T-helper 17 cell (primary cell): ENCODE measurements around the gene ADAMTSL2. TPM values are rescaled to one million over a fixed set of nuclear protein-coding genes. Genes with fewer than 3 reads are reported as not detected.

Experiments
- ATAC-seq: fragments of 150-1000 bp; cut with Tn5 transposase; 2 replicates; pipeline ENCODE4 v1.10.0; 2021; ENCODE audit warnings: mild to moderate bottlenecking, moderate library complexity
- DNase-seq, 3 donors: peaks; one replicate each; pipeline versions ENCODE4 v3.0.0 to v3.0.0-alpha.2; 2020 to 2021
- H3K9me3 ChIP-seq: one replicate; pipeline ENCODE4 v1.7.0; 2013; ENCODE audit warnings: low read length, mild to moderate bottlenecking; ENCODE audit not compliant: control insufficient read depth, poor library complexity, severe bottlenecking
- H3K27ac Mint-ChIP-seq: one replicate; pipeline ENCODE4 v1.8.0; 2022; ENCODE audit warnings: mild to moderate bottlenecking, moderate library complexity, mixed read lengths
- H3K27me3 Mint-ChIP-seq: one replicate; pipeline ENCODE4 v1.8.0; 2022; ENCODE audit warnings: mixed read lengths
- H3K36me3 Mint-ChIP-seq: one replicate; pipeline ENCODE4 v1.8.0; 2022; ENCODE audit warnings: low read depth, mixed read lengths
- H3K4me1 Mint-ChIP-seq: one replicate; pipeline ENCODE4 v1.8.0; 2022; ENCODE audit warnings: mild to moderate bottlenecking, mixed read lengths
- H3K4me3 Mint-ChIP-seq: one replicate; pipeline ENCODE4 v1.8.0; 2022; ENCODE audit warnings: mild to moderate bottlenecking, moderate library complexity, mixed read lengths
- total RNA-seq, 4 donors: library from RNA in 2 of 4; stranded (reverse) in 2 of 4; gene quantifications; one replicate each; pipeline ENCODE4 v1.2.3 and lab custom pipeline; 2022 to 2026

Gene ADAMTSL2
- total RNA-seq, 2 donors from 2014 or later, result not detected

- Mint-ChIP-seq H3K4me1 (peaks cover 21% of the 10 kb centered on the region), H3K27me3 (peaks cover 16% of the 10 kb centered on the region), H3K4me3 (no peak overlapping the region), H3K36me3 (no peaks in the 10 kb centered on the region), H3K27ac (no peak overlapping the region)
- no peaks in the 10 kb centered on the region for H3K9me3 ChIP-seq
- DNase-seq, result no peak
- no peak for ATAC-seq
Measured at GRCh38 chr9:133616643-133617405, 82.3 kb downstream of the ADAMTSL2 start.

GRCh38 chr9:133618726-133619125 is 84.2 kb downstream of the ADAMTSL2 start:
- no peak overlapping the region for H3K27ac Mint-ChIP-seq
- H3K4me3 Mint-ChIP-seq, result peak overlapping the region; percentile 58
- H3K4me1 Mint-ChIP-seq, result peaks cover 26% of the 10 kb centered on the region
- H3K9me3 ChIP-seq, result no peaks in the 10 kb centered on the region
- DNase-seq, result no peak
- no peak for ATAC-seq
- peaks cover 3% of the 10 kb centered on the region for H3K27me3 Mint-ChIP-seq
- no peaks in the 10 kb centered on the region for H3K36me3 Mint-ChIP-seq

GRCh38 chr9:133619791-133620190 is 85.3 kb downstream of the ADAMTSL2 start:
- Mint-ChIP-seq H3K4me3 (peak overlapping the region; percentile 71), H3K27ac (peak overlapping the region; percentile 66), H3K27me3 (no peaks in the 10 kb centered on the region), H3K36me3 (no peaks in the 10 kb centered on the region), H3K4me1 (peaks cover 24% of the 10 kb centered on the region)
- ATAC-seq (peak; percentile 92), DNase-seq (peak in 2 of 3 donors; percentile 18 to 25)
- no peaks in the 10 kb centered on the region for H3K9me3 ChIP-seq

GRCh38 chr9:133621725-133622267 is 87.3 kb downstream of the ADAMTSL2 start:
- Mint-ChIP-seq H3K27me3 (no peaks in the 10 kb centered on the region), H3K4me1 (peaks cover 22% of the 10 kb centered on the region), H3K36me3 (no peaks in the 10 kb centered on the region), H3K4me3 (peak overlapping the region; percentile 39), H3K27ac (peak overlapping the region; percentile 48)
- no peak for DNase-seq
- no peak for ATAC-seq
- no peaks in the 10 kb centered on the region for H3K9me3 ChIP-seq

GRCh38 chr9:133622555-133622954 is 88.1 kb downstream of the ADAMTSL2 start:
- no peak overlapping the region for H3K4me3 Mint-ChIP-seq
- peaks cover 22% of the 10 kb centered on the region for H3K4me1 Mint-ChIP-seq
- H3K9me3 ChIP-seq, result no peaks in the 10 kb centered on the region
- no peaks in the 10 kb centered on the region for H3K27me3 Mint-ChIP-seq
- ATAC-seq (no peak), DNase-seq (no peak)
- no peaks in the 10 kb centered on the region for H3K36me3 Mint-ChIP-seq
- H3K27ac Mint-ChIP-seq, result peak overlapping the region; percentile 48

Other genes with a start within 250 kb of the ADAMTSL2 start
- gene SURF6, start 198.5 kb upstream of the ADAMTSL2 start, total RNA-seq, result 10 to 100 TPM; 13.6 to 14.0 TPM
- gene MED22, start 186.6 kb upstream of the ADAMTSL2 start, total RNA-seq, result 10 to 100 TPM; 23.4 to 23.6 TPM
- gene RPL7A, start 186.5 kb upstream of the ADAMTSL2 start, total RNA-seq, result 1,000 to 10,000 TPM; 2,417 to 2,552 TPM
- gene SURF1, start 178.2 kb upstream of the ADAMTSL2 start, total RNA-seq, result 10 to 100 TPM; 34.9 to 46.9 TPM
- gene SURF2, start 178.2 kb upstream of the ADAMTSL2 start, total RNA-seq, result 10 to 100 TPM; 14.1 to 16.0 TPM
- gene SURF4, start 158.6 kb upstream of the ADAMTSL2 start, total RNA-seq, result 100 to 1,000 TPM; 116 to 124 TPM
- gene STKLD1, start 158.3 kb upstream of the ADAMTSL2 start, total RNA-seq, result under 1 TPM; 0.72 to 0.81 TPM
- gene REXO4, start 116.7 kb upstream of the ADAMTSL2 start, total RNA-seq, result 10 to 100 TPM; 17.0 to 23.4 TPM
- 1 to 10 TPM; 1.1 to 1.9 TPM for gene ADAMTS13, start 112.3 kb upstream of the ADAMTSL2 start, total RNA-seq
- 1 to 10 TPM; 1.4 to 3.8 TPM for gene CACFD1, start 74.7 kb upstream of the ADAMTSL2 start, total RNA-seq
- 1 to 10 TPM; 1.5 to 3.4 TPM for gene SLC2A6, start 55.6 kb upstream of the ADAMTSL2 start, total RNA-seq
- not detected for gene MYMK, start 9.7 kb upstream of the ADAMTSL2 start, total RNA-seq
- gene FAM163B, start 74.7 kb downstream of the ADAMTSL2 start, total RNA-seq, result not detected
- under 1 TPM in 1 of 2 donors, not detected in 1; 0.18 TPM for gene DBH, start 101.7 kb downstream of the ADAMTSL2 start, total RNA-seq
- 1 to 10 TPM; 2.2 to 6.8 TPM for gene SARDH, start 203.6 kb downstream of the ADAMTSL2 start, total RNA-seq